HL-60 (cell line): ENCODE data around the gene POLR2F.

ENCODE experiments used
- DNase-seq, 2 experiments: peaks; one replicate each; pipeline ENCODE4 v3.0.0-alpha.2; 2010 to 2020; ENCODE audit warnings: low read depth in 1 of 2, low spot score in 1 of 2
- H3K27ac ChIP-seq: fragments of 250-450 bp; sonication (Bioruptor Pico); replicated peaks from 2 replicates; pipeline ENCODE4 v1.5.1; 2020; ENCODE audit warnings: mild to moderate bottlenecking, moderate library complexity
- H3K27me3 ChIP-seq: fragments of 250-450 bp; sonication (Bioruptor Pico); 2 replicates; pipeline ENCODE4 v1.5.1; 2021; ENCODE audit warnings: mild to moderate bottlenecking, moderate library complexity; ENCODE audit not compliant: insufficient read depth, poor library complexity, severe bottlenecking
- H3K4me3 ChIP-seq: replicated peaks from 2 replicates; pipeline ENCODE4 v1.5.1; 2011; ENCODE audit warnings: mild to moderate bottlenecking, control low read depth, low read length; ENCODE audit not compliant: insufficient read depth
- CTCF ChIP-seq: IDR thresholded peaks from one replicate; pipeline ENCODE4 v1.5.1; 2011; ENCODE audit warnings: low read length, control low read depth, inconsistent platforms; ENCODE audit not compliant: insufficient read depth
- GABPA ChIP-seq: IDR thresholded peaks from 2 replicates; pipeline ENCODE4 v1.6.1; 2012; ENCODE audit warnings: low read depth
- POLR2AphosphoS5 ChIP-seq: IDR thresholded peaks from 2 replicates; pipeline ENCODE4 v1.6.1; 2012; ENCODE audit warnings: low read depth
- REST ChIP-seq: IDR thresholded peaks from 2 replicates; pipeline ENCODE4 v1.6.1; 2012; ENCODE audit warnings: low read depth; ENCODE audit not compliant: insufficient replicate concordance
- SPI1 ChIP-seq: IDR thresholded peaks from 2 replicates; pipeline ENCODE4 v1.6.1; 2012; ENCODE audit warnings: low read depth, mild to moderate bottlenecking, borderline replicate concordance

The POLR2F gene

GRCh38 chr22:37924386-37925065, 29.0 kb upstream of the POLR2F start:
- TF ChIP-seq GABPA (no peak), REST (no peak), CTCF (no peak), POLR2AphosphoS5 (no peak), SPI1 (no peak)
- no peak for DNase-seq
- no peaks in the 10 kb centered on the region for H3K27me3 ChIP-seq
- H3K27ac ChIP-seq = no peak overlapping the region
- no peak overlapping the region for H3K4me3 ChIP-seq

- Histone ChIP-seq H3K27ac (no peak overlapping the region), H3K4me3 (no peak overlapping the region), H3K27me3 (no peaks in the 10 kb centered on the region)
- DNase-seq = no peak
- no peak for TF ChIP-seq POLR2AphosphoS5
- TF ChIP-seq SPI1 = no peak
- no peak for TF ChIP-seq REST
- TF ChIP-seq GABPA = no peak
- TF ChIP-seq CTCF = no peak
These were observed 28.2 kb upstream of the POLR2F start for GRCh38 chr22:37925330-37925729.

GRCh38 chr22:37925767-37926166, 27.7 kb upstream of the POLR2F start:
- no peak for TF ChIP-seq CTCF
- no peak for TF ChIP-seq REST
- no peak for TF ChIP-seq SPI1
- DNase-seq = no peak
- no peaks in the 10 kb centered on the region for H3K27me3 ChIP-seq
- H3K4me3 ChIP-seq = no peak overlapping the region
- H3K27ac ChIP-seq = no peak overlapping the region
